HG03378 (cell line): ENCODE results near the gene PTPN2.
"Not testable (repeated sequence)": the region's sequence is repeated elsewhere in the genome, so short reads cannot be mapped to it uniquely, and the experiment has no call there.

Source experiments
- ATAC-seq: cut with Tn5 transposase; IDR thresholded peaks from one replicate; pipeline ENCODE4 v1.9.1; 2021; ENCODE audit warnings: mild to moderate bottlenecking, moderate library complexity; ENCODE audit not compliant: unreplicated experiment

Gene PTPN2

DNA sequence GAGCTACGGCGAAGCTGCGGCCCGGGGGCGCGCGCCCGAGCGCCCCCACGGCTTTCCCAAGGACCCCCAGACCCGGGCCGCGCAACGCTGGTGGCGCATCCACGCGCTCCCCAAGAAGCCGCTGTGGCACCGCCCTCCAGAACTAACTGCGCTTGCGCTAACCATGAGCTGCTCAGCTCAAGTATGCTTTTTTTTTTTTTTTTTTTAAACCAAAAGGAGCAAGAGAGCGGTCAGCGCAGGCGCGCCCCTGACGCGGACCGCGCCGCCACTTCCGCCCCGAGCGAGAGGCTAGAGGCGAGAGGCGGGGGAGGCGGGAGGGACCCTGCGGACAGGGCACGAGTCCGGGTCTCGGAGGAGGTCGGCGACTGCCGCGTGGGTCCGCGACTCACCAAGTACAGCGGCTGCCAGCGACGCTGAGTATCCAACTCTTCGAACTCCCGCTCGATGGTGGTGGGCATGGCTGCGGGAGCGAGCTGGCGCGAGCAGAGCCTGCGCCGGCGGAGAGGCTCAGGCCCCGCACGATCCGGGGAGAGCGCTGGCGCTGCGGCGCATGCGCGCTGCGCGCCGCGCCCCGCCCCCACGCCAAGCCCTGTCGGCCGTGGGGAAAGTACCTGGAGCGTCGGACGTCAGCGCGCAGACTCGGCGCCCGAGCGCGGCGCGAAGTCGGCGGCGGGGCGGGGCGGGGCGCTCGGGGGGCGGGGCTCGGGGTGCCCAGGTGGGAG is at the start of gene PTPN2:
Gene PTPN2 (minus strand): TSS at position 554 of the 722 bp plus-strand sequence. CDS start 96 bp downstream, at position 458.
- peak; percentile 65 for ATAC-seq

- no peak for ATAC-seq
These were observed 49.3 kb upstream of the PTPN2 start for GRCh38 chr18:12933327-12933726.

DNA sequence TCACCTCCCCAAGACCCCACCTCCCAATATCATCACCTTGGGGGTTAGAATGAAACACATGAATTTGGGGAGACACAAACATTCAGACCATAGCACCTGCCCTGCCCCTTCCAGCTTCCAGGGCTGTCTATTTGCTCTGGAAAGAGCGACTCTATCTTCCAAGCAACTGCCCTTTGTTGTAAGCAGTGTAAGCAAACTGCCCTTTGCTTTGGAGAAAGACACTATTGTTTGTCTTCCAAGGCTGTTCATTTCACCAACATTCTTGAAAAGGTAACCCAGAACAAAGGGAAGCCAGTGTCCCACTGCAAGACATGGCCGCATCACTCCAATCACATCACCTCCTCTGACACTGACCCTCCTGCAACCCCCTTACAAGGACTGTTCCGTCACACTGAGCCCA is 46.9 kb upstream of the PTPN2 start:
- ATAC-seq = no peak

DNA sequence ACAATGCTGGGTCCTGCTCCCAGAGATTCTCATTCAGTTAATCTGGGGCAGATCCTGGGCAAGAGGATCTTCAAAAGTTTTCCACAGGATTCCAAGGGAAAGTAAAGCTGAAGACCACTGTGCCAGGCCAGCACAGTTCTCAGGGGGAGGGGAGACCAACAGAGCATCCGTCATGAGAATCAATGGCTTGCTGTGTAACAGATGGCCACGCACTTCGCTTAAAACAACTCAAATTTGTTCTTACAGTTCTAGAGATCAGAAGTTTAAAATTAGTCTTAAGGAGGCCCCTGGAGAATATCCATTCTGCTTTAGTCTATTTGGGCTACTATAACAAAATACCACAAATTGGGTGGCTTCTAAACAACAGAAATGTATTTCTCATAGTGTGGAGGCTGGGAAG is 46.3 kb upstream of the PTPN2 start:
- ATAC-seq = no peak

DNA sequence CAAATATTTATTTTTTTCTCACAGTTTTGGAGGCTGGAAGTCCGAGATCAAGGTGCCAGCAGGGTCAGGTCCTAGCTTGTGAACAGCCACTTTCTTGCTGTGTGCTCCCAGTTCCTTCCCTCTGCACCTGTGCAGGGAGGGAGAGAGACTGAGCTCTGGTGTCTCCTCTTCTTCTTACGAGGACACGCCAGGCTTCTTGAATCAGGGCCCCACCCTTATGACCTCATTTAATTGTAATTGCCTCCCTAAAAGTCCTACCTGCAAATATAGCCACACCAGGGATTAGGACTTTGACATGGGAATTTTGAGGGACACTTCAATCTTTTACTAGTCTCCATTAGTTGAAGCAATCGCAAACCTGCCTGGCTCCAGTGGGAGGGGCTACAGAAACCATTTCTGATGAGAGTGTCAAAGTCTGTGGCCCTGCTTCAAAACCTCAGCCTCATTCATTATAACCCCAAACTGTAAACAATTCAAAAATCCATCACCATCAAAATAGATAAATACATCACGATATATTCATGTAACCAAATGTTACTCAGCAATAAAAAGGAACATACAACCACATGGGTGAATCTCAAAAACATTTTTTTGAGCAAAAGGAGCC is 45.5 kb upstream of the PTPN2 start:
- no peak for ATAC-seq

- ATAC-seq = no peak
These were observed 44.6 kb upstream of the PTPN2 start for GRCh38 chr18:12928641-12929040.

DNA sequence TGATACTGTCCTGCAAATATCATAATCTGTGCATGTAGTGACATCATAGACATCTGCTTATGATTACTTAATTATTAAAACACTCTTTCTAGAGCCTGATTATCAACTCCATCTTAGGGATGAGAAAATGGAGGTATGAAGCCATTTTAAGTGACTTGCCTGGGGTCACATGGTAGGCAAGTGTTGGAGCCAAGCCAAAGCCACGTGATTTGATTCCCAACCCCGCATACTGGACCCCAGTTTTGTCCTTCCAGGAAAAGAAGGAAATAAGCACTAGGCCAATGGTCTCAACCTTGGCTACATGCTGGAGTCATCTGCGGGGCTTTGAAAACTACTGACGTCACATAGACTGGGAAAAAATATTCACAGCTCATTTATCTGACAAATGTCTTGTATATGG is 44.2 kb upstream of the PTPN2 start:
- ATAC-seq = no peak

GRCh38 chr18:12924616-12925015 is 40.6 kb upstream of the PTPN2 start:
- no peak for ATAC-seq

GRCh38 chr18:12922266-12922665 is 38.2 kb upstream of the PTPN2 start:
- no peak for ATAC-seq

DNA sequence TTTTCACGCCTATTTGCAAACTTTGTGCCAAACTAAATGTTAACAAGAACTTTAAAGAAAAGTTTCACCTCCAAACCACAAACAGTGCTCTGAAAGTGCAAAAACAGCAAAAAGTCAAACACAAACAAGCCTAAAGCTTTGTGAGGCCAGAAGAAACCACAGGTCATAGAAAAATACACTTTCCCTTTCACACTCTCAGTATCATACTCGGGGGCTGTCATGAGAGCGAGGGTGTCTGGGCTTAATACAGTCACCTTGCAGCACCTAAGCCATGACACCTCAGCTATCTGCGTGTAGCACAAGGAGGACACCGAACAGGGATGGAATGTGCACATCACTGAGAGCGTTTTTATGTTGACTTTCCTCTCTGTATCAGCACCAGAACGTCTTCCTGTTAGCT is 37.1 kb upstream of the PTPN2 start:
- ATAC-seq = no peak

- ATAC-seq = no peak
These were observed 28.1 kb upstream of the PTPN2 start for GRCh38 chr18:12911929-12912703.

GRCh38 chr18:12911025-12911928 is 27.2 kb upstream of the PTPN2 start:
- no peak for ATAC-seq

DNA sequence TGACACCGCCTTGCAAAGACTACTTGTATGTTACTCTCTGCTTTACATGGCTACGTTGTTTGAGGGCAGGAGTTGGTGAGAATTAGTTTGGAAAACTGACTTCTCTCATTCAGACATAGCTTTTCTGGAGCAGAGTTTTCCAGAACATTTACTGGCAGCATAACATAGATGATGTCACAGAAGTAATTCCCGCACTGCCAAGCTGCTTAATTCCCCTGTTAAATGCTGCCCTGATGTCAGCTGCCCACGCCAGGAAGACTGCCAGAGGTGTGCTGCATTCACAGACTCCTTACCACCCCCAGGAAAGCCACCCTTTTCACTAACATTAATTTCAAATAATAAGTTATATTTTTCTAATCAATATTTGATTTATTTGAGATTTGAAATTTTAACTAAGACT is 24.7 kb upstream of the PTPN2 start:
- no peak for ATAC-seq

- ATAC-seq = no peak
These were observed 23.4 kb upstream of the PTPN2 start for GRCh38 chr18:12907258-12907925.

- no peak for ATAC-seq
These were observed 22.7 kb upstream of the PTPN2 start for GRCh38 chr18:12906773-12907172.

GRCh38 chr18:12906119-12906518 is 22.1 kb upstream of the PTPN2 start:
- no peak for ATAC-seq

GRCh38 chr18:12904012-12904516 is 20.0 kb upstream of the PTPN2 start:
- ATAC-seq = no peak

DNA sequence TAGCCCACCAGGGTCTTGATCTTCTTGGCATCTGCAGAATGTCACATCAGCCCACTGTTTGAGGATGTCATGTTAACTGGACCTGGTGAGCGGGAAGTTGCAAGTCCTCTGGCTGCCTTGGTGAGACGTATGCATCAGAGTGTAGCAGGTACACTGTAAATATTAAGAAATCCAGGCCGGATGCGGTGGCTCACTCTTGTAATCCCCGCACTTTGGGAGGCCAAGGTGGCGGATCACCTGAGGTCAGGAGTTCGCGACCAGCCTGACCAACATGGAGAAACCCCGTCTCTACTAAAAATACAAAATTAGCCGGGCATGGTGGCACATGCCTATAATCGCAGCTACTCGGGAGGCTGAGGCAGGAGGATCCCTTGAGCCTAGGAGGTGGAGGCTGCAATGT is 17.2 kb upstream of the PTPN2 start:
- ATAC-seq = not testable (repeated sequence)

- not testable (repeated sequence) for ATAC-seq
These were observed 12.8 kb upstream of the PTPN2 start for GRCh38 chr18:12896784-12897333.

DNA sequence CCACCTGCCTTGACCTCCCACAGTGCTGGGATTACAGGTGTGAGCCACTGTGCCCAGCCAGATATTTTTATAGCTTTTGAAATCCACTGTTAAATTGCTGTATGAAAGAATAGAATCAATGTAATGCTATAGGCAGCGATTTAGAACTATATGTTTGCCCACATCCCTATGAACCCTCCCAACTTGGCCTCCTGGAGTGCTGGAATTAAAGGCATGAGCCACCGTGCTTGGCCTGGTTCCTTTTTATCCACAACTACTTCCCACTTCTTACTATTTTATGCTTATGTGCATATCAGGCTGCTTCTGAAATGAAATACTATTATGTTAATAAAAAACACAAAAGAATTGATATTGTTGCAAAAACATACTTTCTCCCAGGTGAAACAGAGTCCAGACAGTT is 11.6 kb upstream of the PTPN2 start:
- ATAC-seq = no peak
